ENCODE data around the gene PPP6R2.

PPP6R2 gene

DNA sequence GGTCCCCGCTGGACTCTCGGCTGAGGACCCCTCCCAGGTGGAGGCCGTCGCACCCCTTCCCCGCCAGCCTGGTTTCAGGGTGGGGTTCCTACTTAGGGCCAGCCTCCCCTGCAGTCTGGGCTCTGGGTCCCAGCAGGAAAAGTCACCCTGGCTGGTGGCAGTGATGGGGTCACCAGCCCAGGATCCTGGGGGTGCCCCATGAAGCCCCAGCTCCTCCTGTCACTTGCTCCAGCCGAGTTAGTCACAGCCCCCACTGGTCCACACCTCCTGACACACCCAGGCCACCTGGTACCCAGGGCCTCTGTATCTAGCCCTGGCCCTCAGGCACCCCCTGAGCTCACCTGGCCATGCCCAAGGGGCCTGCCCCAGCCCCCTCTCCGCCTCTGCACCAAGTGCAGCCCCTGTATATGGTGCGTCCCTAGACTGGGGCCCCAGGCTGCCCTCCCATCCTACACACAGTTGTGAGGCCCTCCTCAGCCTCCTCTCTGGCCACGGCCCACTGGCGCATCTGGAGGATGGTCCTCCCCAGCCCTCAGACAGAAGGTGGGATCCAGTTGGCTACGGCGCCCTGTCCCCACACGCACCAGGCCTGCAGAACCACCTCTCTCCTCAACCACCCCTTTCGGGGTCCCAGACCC is 42.4 kb upstream of the PPP6R2 start:
- peak overlapping the region; percentile 54; the same call in 1 of the 2 replicates for H3K4me3 ChIP-seq (ENCODE audit: low read depth, low read length)
- H3K9me3 ChIP-seq (ENCODE audit: control insufficient read depth, insufficient read depth, low read depth, low read length): no peaks in the 10 kb centered on the region
- H3K36me3 ChIP-seq (ENCODE audit: control insufficient read depth, insufficient read depth, low read length): no peaks in the 10 kb centered on the region
- H3K27ac ChIP-seq (ENCODE audit: low read depth, low read length): no peak overlapping the region
- no peak overlapping the region for H3K9ac ChIP-seq (ENCODE audit: low read length)
- peaks cover 44% of the 10 kb centered on the region for H3K4me1 ChIP-seq (ENCODE audit: control insufficient read depth, insufficient read depth, low read length)
- H3K27me3 ChIP-seq (ENCODE audit: control insufficient read depth, insufficient read depth, low read length): no peaks in the 10 kb centered on the region

DNA sequence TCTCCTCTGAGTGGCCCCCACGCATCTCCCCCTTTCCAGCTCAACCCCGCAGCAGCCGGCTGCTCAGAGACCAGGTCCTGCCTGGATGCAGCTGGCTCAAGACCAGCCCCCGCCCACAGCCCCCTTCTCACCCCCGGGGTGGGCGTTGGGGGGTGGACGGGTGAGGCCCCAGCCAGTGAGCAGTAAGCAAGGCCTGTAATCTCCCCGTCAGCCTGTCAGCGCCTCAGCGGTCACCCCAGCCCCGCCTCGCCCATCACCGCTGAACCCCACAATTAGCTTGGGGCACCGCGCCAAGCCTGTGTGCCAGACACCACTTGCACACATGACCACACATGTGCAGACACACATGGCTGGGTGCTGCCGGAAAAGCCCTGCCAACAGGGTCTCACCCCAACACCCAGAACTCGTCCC is 41.5 kb upstream of the PPP6R2 start:
- no peaks in the 10 kb centered on the region for H3K9me3 ChIP-seq (ENCODE audit: control insufficient read depth, insufficient read depth, low read depth, low read length)
- no peak overlapping the region for H3K4me3 ChIP-seq (ENCODE audit: low read depth, low read length)
- peaks cover 49% of the 10 kb centered on the region for H3K4me1 ChIP-seq (ENCODE audit: control insufficient read depth, insufficient read depth, low read length)
- no peaks in the 10 kb centered on the region for H3K27me3 ChIP-seq (ENCODE audit: control insufficient read depth, insufficient read depth, low read length)
- H3K27ac ChIP-seq (ENCODE audit: low read depth, low read length): no peak overlapping the region
- no peaks in the 10 kb centered on the region for H3K36me3 ChIP-seq (ENCODE audit: control insufficient read depth, insufficient read depth, low read length)
- no peak overlapping the region for H3K9ac ChIP-seq (ENCODE audit: low read length)

GRCh38 chr22:50302041-50302541 is 41.0 kb upstream of the PPP6R2 start:
- Histone ChIP-seq H3K9ac (ENCODE audit: low read length) (no peak overlapping the region), H3K27me3 (ENCODE audit: control insufficient read depth, insufficient read depth, low read length) (no peaks in the 10 kb centered on the region), H3K36me3 (ENCODE audit: control insufficient read depth, insufficient read depth, low read length) (no peaks in the 10 kb centered on the region), H3K9me3 (ENCODE audit: control insufficient read depth, insufficient read depth, low read depth, low read length) (no peaks in the 10 kb centered on the region), H3K4me1 (ENCODE audit: control insufficient read depth, insufficient read depth, low read length) (peaks cover 44% of the 10 kb centered on the region), H3K27ac (ENCODE audit: low read depth, low read length) (no peak overlapping the region), H3K4me3 (ENCODE audit: low read depth, low read length) (no peak overlapping the region)

DNA sequence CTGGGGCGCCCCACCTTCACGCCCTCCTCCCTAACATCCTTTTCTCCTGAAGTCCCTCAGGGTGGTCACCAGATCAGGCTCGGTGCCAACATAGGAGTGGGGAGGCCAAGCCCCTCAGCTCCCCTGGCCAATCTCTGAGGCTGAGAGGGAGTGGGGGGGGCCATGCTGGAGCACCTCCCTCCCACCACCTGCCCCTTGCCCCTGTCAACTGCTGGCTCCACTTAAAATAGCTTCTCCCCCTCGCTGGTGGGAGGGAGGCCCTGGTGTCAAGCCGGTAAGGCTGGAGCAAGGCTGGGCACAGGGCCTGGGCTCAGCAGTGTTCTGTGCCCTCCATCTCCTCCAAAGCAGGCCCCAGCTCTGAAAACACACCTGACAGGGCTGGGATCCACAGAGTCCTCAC is 40.6 kb upstream of the PPP6R2 start:
- no peaks in the 10 kb centered on the region for H3K36me3 ChIP-seq (ENCODE audit: control insufficient read depth, insufficient read depth, low read length)
- peaks cover 43% of the 10 kb centered on the region for H3K4me1 ChIP-seq (ENCODE audit: control insufficient read depth, insufficient read depth, low read length)
- H3K9me3 ChIP-seq (ENCODE audit: control insufficient read depth, insufficient read depth, low read depth, low read length): no peaks in the 10 kb centered on the region
- no peak overlapping the region for H3K9ac ChIP-seq (ENCODE audit: low read length)
- H3K27me3 ChIP-seq (ENCODE audit: control insufficient read depth, insufficient read depth, low read length): no peaks in the 10 kb centered on the region
- no peak overlapping the region for H3K4me3 ChIP-seq (ENCODE audit: low read depth, low read length)
- no peak overlapping the region for H3K27ac ChIP-seq (ENCODE audit: low read depth, low read length)

GRCh38 chr22:50303515-50303847 is 39.6 kb upstream of the PPP6R2 start:
- Histone ChIP-seq H3K9ac (ENCODE audit: low read length) (no peak overlapping the region), H3K36me3 (ENCODE audit: control insufficient read depth, insufficient read depth, low read length) (no peaks in the 10 kb centered on the region), H3K4me3 (ENCODE audit: low read depth, low read length) (no peak overlapping the region), H3K27me3 (ENCODE audit: control insufficient read depth, insufficient read depth, low read length) (no peaks in the 10 kb centered on the region), H3K4me1 (ENCODE audit: control insufficient read depth, insufficient read depth, low read length) (peaks cover 49% of the 10 kb centered on the region), H3K9me3 (ENCODE audit: control insufficient read depth, insufficient read depth, low read depth, low read length) (no peaks in the 10 kb centered on the region), H3K27ac (ENCODE audit: low read depth, low read length) (no peak overlapping the region)

DNA sequence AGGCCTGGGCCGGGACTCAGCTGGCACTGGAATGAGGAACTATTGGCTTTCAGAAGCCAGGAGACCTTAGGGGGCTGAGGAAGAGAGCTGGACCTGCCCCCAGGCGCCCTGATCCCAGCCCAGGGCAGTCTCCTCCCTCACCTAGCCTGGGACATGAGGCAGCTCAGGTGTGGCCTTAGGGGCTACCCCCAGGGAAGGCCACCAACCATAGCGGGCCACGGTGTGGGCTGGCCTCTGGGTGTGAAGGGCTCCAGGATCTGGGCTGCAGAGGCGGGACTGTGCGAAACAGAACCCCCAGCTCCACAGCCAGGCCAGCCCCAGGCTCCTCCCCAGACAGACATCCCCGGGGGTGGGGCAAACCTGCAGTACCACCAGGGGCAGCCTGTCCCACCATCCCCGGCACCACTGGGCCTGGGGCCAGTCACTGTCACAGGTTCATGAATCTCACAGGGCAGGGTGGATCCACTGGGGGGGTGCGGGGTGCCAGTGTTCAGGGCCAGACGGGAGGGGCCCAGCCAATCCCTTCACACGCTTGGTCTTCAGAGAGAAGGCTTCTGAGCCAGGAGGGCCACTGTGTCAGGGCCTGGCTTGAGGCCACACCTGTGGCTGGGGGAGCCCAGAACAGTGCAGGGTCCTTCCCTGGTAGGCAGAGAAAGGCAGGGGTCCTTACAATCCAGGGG is 39.1 kb upstream of the PPP6R2 start:
- H3K27me3 ChIP-seq (ENCODE audit: control insufficient read depth, insufficient read depth, low read length): no peaks in the 10 kb centered on the region
- no peaks in the 10 kb centered on the region for H3K9me3 ChIP-seq (ENCODE audit: control insufficient read depth, insufficient read depth, low read depth, low read length)
- H3K9ac ChIP-seq (ENCODE audit: low read length): no peak overlapping the region
- H3K4me1 ChIP-seq (ENCODE audit: control insufficient read depth, insufficient read depth, low read length): peaks cover 48% of the 10 kb centered on the region
- H3K27ac ChIP-seq (ENCODE audit: low read depth, low read length): no peak overlapping the region
- H3K4me3 ChIP-seq (ENCODE audit: low read depth, low read length): no peak overlapping the region
- no peaks in the 10 kb centered on the region for H3K36me3 ChIP-seq (ENCODE audit: control insufficient read depth, insufficient read depth, low read length)

GRCh38 chr22:50304528-50305392 is 38.4 kb upstream of the PPP6R2 start:
- Histone ChIP-seq H3K9ac (ENCODE audit: low read length) (peak overlapping the region; percentile 8), H3K4me3 (ENCODE audit: low read depth, low read length) (no peak overlapping the region), H3K9me3 (ENCODE audit: control insufficient read depth, insufficient read depth, low read depth, low read length) (no peaks in the 10 kb centered on the region), H3K27me3 (ENCODE audit: control insufficient read depth, insufficient read depth, low read length) (no peaks in the 10 kb centered on the region), H3K36me3 (ENCODE audit: control insufficient read depth, insufficient read depth, low read length) (no peaks in the 10 kb centered on the region), H3K27ac (ENCODE audit: low read depth, low read length) (no peak overlapping the region), H3K4me1 (ENCODE audit: control insufficient read depth, insufficient read depth, low read length) (peaks cover 49% of the 10 kb centered on the region)

DNA sequence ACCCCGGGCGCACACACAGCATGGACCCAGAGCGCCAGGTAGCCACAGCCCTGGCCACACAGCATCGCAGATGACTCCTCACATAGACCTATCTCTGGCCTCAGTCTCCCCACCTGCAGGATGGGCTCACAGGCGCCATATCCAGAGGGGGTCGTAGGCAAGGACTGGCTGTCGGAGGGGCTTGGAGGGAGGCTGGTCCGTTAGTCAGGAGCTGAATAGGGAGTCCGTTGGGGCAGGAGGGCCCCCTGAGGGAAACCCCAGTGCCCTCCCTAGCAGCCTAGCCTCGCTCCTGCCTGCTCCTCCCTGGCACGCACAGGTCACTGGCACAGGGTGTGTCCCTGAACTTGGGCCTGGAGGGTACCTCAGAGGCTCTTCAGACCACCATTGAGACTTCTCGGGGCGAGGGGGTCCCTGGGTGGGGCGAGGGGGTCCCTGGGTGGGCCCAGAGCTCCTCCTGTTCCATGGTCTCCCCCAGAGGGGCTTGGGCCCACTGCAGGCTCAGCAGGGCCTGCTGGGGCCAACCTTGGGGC is 37.7 kb upstream of the PPP6R2 start:
- Histone ChIP-seq H3K27ac (ENCODE audit: low read depth, low read length) (no peak overlapping the region), H3K36me3 (ENCODE audit: control insufficient read depth, insufficient read depth, low read length) (no peaks in the 10 kb centered on the region), H3K4me3 (ENCODE audit: low read depth, low read length) (no peak overlapping the region), H3K27me3 (ENCODE audit: control insufficient read depth, insufficient read depth, low read length) (no peaks in the 10 kb centered on the region), H3K9ac (ENCODE audit: low read length) (no peak overlapping the region), H3K4me1 (ENCODE audit: control insufficient read depth, insufficient read depth, low read length) (peaks cover 49% of the 10 kb centered on the region), H3K9me3 (ENCODE audit: control insufficient read depth, insufficient read depth, low read depth, low read length) (no peaks in the 10 kb centered on the region)

GRCh38 chr22:50305923-50306566 is 37.1 kb upstream of the PPP6R2 start:
- Histone ChIP-seq H3K4me1 (ENCODE audit: control insufficient read depth, insufficient read depth, low read length) (peaks cover 44% of the 10 kb centered on the region), H3K27ac (ENCODE audit: low read depth, low read length) (no peak overlapping the region), H3K9me3 (ENCODE audit: control insufficient read depth, insufficient read depth, low read depth, low read length) (no peaks in the 10 kb centered on the region), H3K9ac (ENCODE audit: low read length) (peak overlapping the region; percentile 22), H3K27me3 (ENCODE audit: control insufficient read depth, insufficient read depth, low read length) (no peaks in the 10 kb centered on the region), H3K4me3 (ENCODE audit: low read depth, low read length) (peak overlapping the region; percentile 81), H3K36me3 (ENCODE audit: control insufficient read depth, insufficient read depth, low read length) (no peaks in the 10 kb centered on the region)

- Histone ChIP-seq H3K4me1 (ENCODE audit: control insufficient read depth, insufficient read depth, low read length) (peaks cover 41% of the 10 kb centered on the region), H3K27ac (ENCODE audit: low read depth, low read length) (no peak within 1 kb of the TSS; the same call in 1 of the 2 replicates), H3K9ac (ENCODE audit: low read length) (peak within 1 kb of the TSS; percentile 72), H3K9me3 (ENCODE audit: control insufficient read depth, insufficient read depth, low read depth, low read length) (no peaks in the 10 kb centered on the region), H3K27me3 (ENCODE audit: control insufficient read depth, insufficient read depth, low read length) (no peaks in the 10 kb centered on the region), H3K4me3 (ENCODE audit: low read depth, low read length) (peak within 1 kb of the TSS; percentile 81), H3K36me3 (ENCODE audit: control insufficient read depth, insufficient read depth, low read length) (no peaks in the 10 kb centered on the region)
Observed at GRCh38 chr22:50306753-50307749, 36.1 kb upstream of the PPP6R2 start, which contains the start of gene PLXNB2. Gene PLXNB2, minus strand, starts transcription at chr22:50307646. Its CDS starts 17,062 bp downstream, at chr22:50290584.

All from HUES6 (cell line).